Measurements from ENCODE around the gene CTSL.

CTSL gene

DNA sequence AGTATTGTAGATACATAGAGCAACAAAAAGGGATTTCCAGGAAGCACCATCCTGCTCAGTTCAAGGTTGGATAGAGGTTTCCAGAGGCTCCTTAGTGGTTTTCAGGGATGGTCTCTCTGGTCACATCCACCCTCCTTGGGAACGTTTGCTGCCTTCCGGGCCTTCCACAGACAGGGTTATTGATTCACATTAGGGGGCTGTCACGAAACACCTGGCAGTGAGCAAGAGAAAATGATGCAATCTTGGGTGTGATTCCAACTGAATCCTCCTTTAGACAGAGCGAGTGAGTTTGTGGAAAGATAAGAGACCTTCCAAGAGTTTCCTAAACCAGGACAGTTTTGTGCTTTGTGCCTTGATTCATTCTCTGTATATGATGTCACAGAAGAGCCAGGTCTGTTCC is 43.8 kb upstream of the CTSL start:
- Histone ChIP-seq H3K36me3 (no peaks in the 10 kb centered on the region; the same call in 1 of the 2 replicates), H3K4me3 (ENCODE audit: low read depth, low read length) (no peak overlapping the region), H3K9me3 (no peaks in the 10 kb centered on the region), H3K4me1 (no peaks in the 10 kb centered on the region), H3K27me3 (no peaks in the 10 kb centered on the region)
- TF ChIP-seq, protein P1, sequence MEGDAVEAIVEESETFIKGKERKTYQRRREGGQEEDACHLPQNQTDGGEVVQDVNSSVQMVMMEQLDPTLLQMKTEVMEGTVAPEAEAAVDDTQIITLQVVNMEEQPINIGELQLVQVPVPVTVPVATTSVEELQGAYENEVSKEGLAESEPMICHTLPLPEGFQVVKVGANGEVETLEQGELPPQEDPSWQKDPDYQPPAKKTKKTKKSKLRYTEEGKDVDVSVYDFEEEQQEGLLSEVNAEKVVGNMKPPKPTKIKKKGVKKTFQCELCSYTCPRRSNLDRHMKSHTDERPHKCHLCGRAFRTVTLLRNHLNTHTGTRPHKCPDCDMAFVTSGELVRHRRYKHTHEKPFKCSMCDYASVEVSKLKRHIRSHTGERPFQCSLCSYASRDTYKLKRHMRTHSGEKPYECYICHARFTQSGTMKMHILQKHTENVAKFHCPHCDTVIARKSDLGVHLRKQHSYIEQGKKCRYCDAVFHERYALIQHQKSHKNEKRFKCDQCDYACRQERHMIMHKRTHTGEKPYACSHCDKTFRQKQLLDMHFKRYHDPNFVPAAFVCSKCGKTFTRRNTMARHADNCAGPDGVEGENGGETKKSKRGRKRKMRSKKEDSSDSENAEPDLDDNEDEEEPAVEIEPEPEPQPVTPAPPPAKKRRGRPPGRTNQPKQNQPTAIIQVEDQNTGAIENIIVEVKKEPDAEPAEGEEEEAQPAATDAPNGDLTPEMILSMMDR (IDR thresholded peaks at IDR 0.05; ENCODE audit: low read depth, low read length) = no peak
- DNase-seq = no peak

DNA sequence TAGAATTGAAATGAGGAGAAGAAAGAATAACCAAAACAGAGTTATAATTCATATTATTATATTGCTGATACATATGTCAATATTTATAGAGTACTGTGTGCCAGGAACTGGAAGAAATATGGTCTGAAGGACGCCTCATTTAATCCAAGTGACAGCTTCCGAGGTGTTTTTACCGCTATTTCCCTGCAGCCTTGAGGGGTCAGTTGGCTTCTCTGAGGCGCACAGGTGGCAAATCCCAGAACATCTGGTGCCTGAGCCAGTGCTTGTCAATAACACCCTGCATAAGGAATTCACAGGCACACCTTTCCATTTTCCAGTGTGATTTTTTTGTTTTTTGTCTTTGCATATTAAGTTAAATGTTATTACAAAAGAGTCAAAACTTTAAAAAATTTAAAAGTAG is 43.3 kb upstream of the CTSL start:
- Histone ChIP-seq H3K27me3 (no peaks in the 10 kb centered on the region), H3K4me1 (no peaks in the 10 kb centered on the region), H3K4me3 (ENCODE audit: low read depth, low read length) (no peak overlapping the region), H3K9me3 (no peaks in the 10 kb centered on the region), H3K36me3 (no peaks in the 10 kb centered on the region; the same call in 1 of the 2 replicates)
- no peak for DNase-seq
- TF ChIP-seq, protein P1 (IDR thresholded peaks at IDR 0.05; ENCODE audit: low read depth, low read length) = no peak

DNA sequence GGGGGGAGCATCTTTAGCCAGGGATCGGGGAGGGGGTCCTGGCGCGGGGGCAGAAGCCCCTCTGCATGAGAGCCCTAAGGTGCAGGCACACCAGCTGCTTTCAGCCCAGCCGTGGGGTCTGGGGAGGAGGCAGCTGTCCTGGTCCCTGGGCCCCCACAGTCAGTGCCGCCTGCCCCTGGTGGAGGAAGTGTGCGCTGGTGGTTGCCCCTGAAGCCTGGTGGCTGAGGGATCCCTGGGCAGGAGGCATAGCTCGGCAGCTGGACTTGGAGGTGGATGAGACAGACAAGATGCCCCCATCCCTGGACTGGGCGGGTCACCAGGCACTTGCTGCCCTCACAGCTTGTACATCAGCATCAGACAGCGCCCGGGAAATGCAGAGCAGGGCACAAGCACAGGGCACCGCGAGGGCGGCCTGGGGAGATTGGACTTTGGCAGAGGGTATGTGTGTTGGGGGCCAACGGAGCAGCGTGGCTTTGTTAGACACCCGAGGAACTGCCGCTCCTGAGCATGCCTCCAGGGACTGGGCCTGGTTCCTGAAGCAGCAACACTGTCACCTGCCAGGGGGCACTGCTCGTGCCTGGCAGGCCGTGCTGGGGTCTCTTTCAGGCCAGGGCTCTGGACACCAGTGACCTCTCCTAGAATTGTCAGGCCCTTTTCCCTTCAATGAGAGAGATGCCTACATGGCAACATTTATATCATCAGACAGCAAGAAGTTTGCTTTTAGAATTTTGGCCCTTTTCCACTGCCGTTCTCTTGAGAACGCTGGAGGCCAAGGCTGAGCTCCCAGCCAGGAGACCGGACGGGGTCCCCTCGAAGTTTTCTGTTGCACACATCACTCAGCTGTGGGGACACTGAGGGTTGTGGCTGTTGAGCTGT is 41.9 kb upstream of the CTSL start:
- Histone ChIP-seq H3K27me3 (no peaks in the 10 kb centered on the region), H3K36me3 (no peaks in the 10 kb centered on the region; the same call in 1 of the 2 replicates), H3K9me3 (no peaks in the 10 kb centered on the region), H3K4me3 (ENCODE audit: low read depth, low read length) (no peak overlapping the region), H3K4me1 (no peaks in the 10 kb centered on the region)
- DNase-seq = no peak
- TF ChIP-seq, protein P1 (IDR thresholded peaks at IDR 0.05; ENCODE audit: low read depth, low read length) = no peak

DNA sequence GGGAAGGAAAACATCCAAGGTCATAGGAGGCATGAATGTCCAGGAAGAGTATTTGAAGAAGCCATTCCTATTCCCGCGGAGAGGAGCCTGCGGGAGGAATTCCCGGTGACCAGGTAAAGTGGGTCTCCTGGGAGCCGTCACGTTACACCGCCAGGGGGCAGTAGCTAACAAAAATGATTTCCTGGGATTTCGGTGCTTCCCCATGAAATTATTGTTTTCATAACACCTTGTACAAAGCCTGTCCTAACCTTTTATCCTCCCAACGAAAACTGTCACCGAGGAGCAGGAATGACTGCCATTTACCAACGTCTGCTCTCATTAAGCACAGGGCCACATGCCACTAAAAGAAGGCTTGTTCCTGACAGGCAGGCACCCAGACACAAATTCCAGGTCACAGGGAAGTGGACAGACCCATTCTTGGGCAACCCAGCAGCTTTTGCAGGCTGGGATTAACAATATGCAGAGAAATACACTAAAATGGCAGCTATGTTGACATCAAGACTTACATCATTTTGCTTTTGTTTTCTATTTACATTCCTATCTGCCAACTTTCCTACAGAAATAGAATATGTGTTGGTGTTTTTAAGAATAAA is 41.2 kb upstream of the CTSL start:
- TF ChIP-seq, protein P1 (IDR thresholded peaks at IDR 0.05; ENCODE audit: low read depth, low read length) = peak; percentile 82
- Histone ChIP-seq H3K9me3 (no peaks in the 10 kb centered on the region), H3K4me3 (ENCODE audit: low read depth, low read length) (no peak overlapping the region), H3K27me3 (no peaks in the 10 kb centered on the region), H3K4me1 (no peaks in the 10 kb centered on the region), H3K36me3 (no peaks in the 10 kb centered on the region; the same call in 1 of the 2 replicates)
- peak; percentile 56 for DNase-seq

DNA sequence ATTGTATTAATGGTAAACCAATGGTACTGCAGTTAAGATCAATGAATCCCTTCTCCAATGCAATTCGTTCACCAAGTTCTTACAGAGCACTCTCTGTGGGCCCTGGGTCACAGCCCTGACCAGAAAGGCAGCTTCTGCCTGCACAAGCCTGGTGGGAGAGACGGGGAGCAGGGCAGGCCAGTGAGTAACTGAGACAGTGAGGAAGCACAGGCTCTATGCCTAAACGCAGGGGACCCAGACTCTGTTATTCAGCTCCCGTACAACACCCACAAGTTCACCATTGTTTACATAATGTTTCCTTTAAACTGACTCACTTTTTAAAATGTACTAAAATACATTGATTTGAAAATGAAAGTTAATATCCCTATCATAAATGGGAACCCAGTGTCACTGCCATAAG is 40.5 kb upstream of the CTSL start:
- Histone ChIP-seq H3K36me3 (no peaks in the 10 kb centered on the region; the same call in 1 of the 2 replicates), H3K4me3 (ENCODE audit: low read depth, low read length) (no peak overlapping the region), H3K9me3 (no peaks in the 10 kb centered on the region; the same call in 1 of the 2 replicates), H3K27me3 (no peaks in the 10 kb centered on the region), H3K4me1 (no peaks in the 10 kb centered on the region)
- no peak for DNase-seq
- TF ChIP-seq, protein P1 (IDR thresholded peaks at IDR 0.05; ENCODE audit: low read depth, low read length) = no peak

Data from BE2C (cell line).